ENCODE data around the gene SLC2A1.

GRCh38 chr1:43001434-43001833 lies 42.8 kb upstream of the SLC2A1 start:
- TF ChIP-seq CTCF (IDR thresholded peaks at IDR 0.05; ENCODE audit: insufficient read depth, low read length) (no peak), POLR2AphosphoS5 (IDR thresholded peaks at IDR 0.05; ENCODE audit: low read depth) (no peak), REST (IDR thresholded peaks at IDR 0.05; ENCODE audit: insufficient replicate concordance, low read depth) (no peak), SPI1 (IDR thresholded peaks at IDR 0.05; ENCODE audit: borderline replicate concordance, low read depth) (no peak)

All from HL-60 (cell line).